ENCODE measurements around the gene SBK2. TPM values are rescaled to one million over a fixed set of nuclear protein-coding genes. Genes with fewer than 3 reads are reported as not detected.

The SBK2 gene
- total RNA-seq, 1 donor from 2014 or later = 0.17 TPM

GRCh38 chr19:55544014-55544413 lies 7.1 kb upstream of the SBK2 start:
- TF ChIP-seq CTCF (IDR thresholded peaks at IDR 0.05; ENCODE audit: insufficient read depth, low read length, poor library complexity, severe bottlenecking) = no peak
- Histone ChIP-seq H3K4me3 (ENCODE audit: low read depth, low read length) (no peak overlapping the region), H3K36me3 (ENCODE audit: control insufficient read depth, insufficient read depth, low read length) (no peaks in the 10 kb centered on the region), H3K27me3 (ENCODE audit: control insufficient read depth, insufficient read depth, low read length) (peaks cover 3% of the 10 kb centered on the region)
- no peak for DNase-seq (ENCODE audit: low read depth)

- no peaks in the 10 kb centered on the region for H3K36me3 ChIP-seq (ENCODE audit: control insufficient read depth, insufficient read depth, low read length)
- no peak for TF ChIP-seq CTCF (IDR thresholded peaks at IDR 0.05; ENCODE audit: insufficient read depth, low read length, poor library complexity, severe bottlenecking)
- no peak for DNase-seq (ENCODE audit: low read depth)
- peaks cover 3% of the 10 kb centered on the region for H3K27me3 ChIP-seq (ENCODE audit: control insufficient read depth, insufficient read depth, low read length)
- no peak overlapping the region for H3K4me3 ChIP-seq (ENCODE audit: low read depth, low read length)
Measured at GRCh38 chr19:55543567-55543966, 6.6 kb upstream of the SBK2 start.

GRCh38 chr19:55542292-55542855 lies 5.4 kb upstream of the SBK2 start:
- TF ChIP-seq CTCF (IDR thresholded peaks at IDR 0.05; ENCODE audit: insufficient read depth, low read length, poor library complexity, severe bottlenecking) = no peak
- Histone ChIP-seq H3K36me3 (ENCODE audit: control insufficient read depth, insufficient read depth, low read length) (no peaks in the 10 kb centered on the region), H3K27me3 (ENCODE audit: control insufficient read depth, insufficient read depth, low read length) (peaks cover 3% of the 10 kb centered on the region), H3K4me3 (ENCODE audit: low read depth, low read length) (no peak overlapping the region)
- DNase-seq (ENCODE audit: low read depth) = no peak

GRCh38 chr19:55541091-55541490 lies 4.2 kb upstream of the SBK2 start:
- Histone ChIP-seq H3K27me3 (ENCODE audit: control insufficient read depth, insufficient read depth, low read length) (peaks cover 3% of the 10 kb centered on the region), H3K36me3 (ENCODE audit: control insufficient read depth, insufficient read depth, low read length) (no peaks in the 10 kb centered on the region), H3K4me3 (ENCODE audit: low read depth, low read length) (no peak overlapping the region)
- no peak for DNase-seq (ENCODE audit: low read depth)
- TF ChIP-seq CTCF (IDR thresholded peaks at IDR 0.05; ENCODE audit: insufficient read depth, low read length, poor library complexity, severe bottlenecking) = no peak

- no peak for TF ChIP-seq CTCF (IDR thresholded peaks at IDR 0.05; ENCODE audit: insufficient read depth, low read length, poor library complexity, severe bottlenecking)
- Histone ChIP-seq H3K27me3 (ENCODE audit: control insufficient read depth, insufficient read depth, low read length) (peaks cover 3% of the 10 kb centered on the region), H3K36me3 (ENCODE audit: control insufficient read depth, insufficient read depth, low read length) (no peaks in the 10 kb centered on the region), H3K4me3 (ENCODE audit: low read depth, low read length) (no peak overlapping the region)
- no peak for DNase-seq (ENCODE audit: low read depth)
Measured at GRCh38 chr19:55540619-55541018, 3.7 kb upstream of the SBK2 start.

Data from kidney epithelial cell (primary cell).